Gastrocnemius medialis (tissue), 4 donors: ENCODE results near the gene LPCAT3. TPM values are rescaled to one million over a fixed set of nuclear protein-coding genes. Genes with fewer than 3 reads are reported as not detected.

Source experiments
- ATAC-seq, 2 donors: fragments of 150-250 bp; one replicate each; pipeline ENCODE4 v1.9.1; 2016
- DNase-seq, 2 donors: peaks; one replicate each; pipeline ENCODE4 v3.0.0-alpha.2; 2019
- H3K27ac ChIP-seq, 4 donors: fragments of 200-600 bp; sonication (generic); 1 replicate in 1 of 4; 2 replicates in 3 of 4; pipeline ENCODE4 v1.5.1; 2016 to 2018; ENCODE audit warnings: mild to moderate bottlenecking in 2 of 4, moderate library complexity in 1 of 4
- H3K27me3 ChIP-seq, 3 donors: fragments of 200-600 bp; sonication (generic) in 2 of 3; 1 replicate in 1 of 3; 2 replicates in 2 of 3; pipeline versions ENCODE4 v1.5.1 to v1.6.0; 2016 to 2019; ENCODE audit warnings: mild to moderate bottlenecking in 1 of 3, moderate library complexity in 1 of 3
- H3K36me3 ChIP-seq, 2 donors: fragments of 200-600 bp; sonication (generic) in 1 of 2; one replicate each; pipeline ENCODE4 v1.5.1; 2017 to 2018
- H3K4me1 ChIP-seq, 2 donors: fragments of 200-600 bp; sonication (generic) in 1 of 2; one replicate each; pipeline ENCODE4 v1.5.1; 2016 to 2017; ENCODE audit warnings: mild to moderate bottlenecking in 2 of 2
- H3K4me3 ChIP-seq, 4 donors: fragments of 200-600 bp; sonication (generic) in 3 of 4; 1 replicate in 1 of 4; 2 replicates in 3 of 4; pipeline ENCODE4 v1.5.1; 2016 to 2019; ENCODE audit warnings: mild to moderate bottlenecking in 2 of 4
- H3K9me3 ChIP-seq, 3 donors: fragments of 200-600 bp; sonication (generic) in 2 of 3; 1 replicate in 1 of 3; 2 replicates in 2 of 3; pipeline ENCODE4 v1.5.1; 2016 to 2019
- CTCF ChIP-seq, 5 experiments: fragments of 450-650 bp in 3 of 5; fragments of 200-600 bp in 2 of 5; sonication (generic) in 2 of 5; IDR thresholded peaks in 4 of 5; conservative IDR thresholded peaks in 1 of 5; 1 replicate in 4 of 5; 2 replicates in 1 of 5; pipeline ENCODE4 v1.5.1; 2016 to 2019; ENCODE audit warnings: antibody characterized with exemption in 5 of 5, mild to moderate bottlenecking in 3 of 5, moderate library complexity in 3 of 5
- POLR2A ChIP-seq, 2 donors: fragments of 450-650 bp; IDR thresholded peaks; one replicate each; pipeline ENCODE4 v1.6.1; 2017; ENCODE audit warnings: antibody characterized with exemption in 2 of 2, mild to moderate bottlenecking in 2 of 2, moderate library complexity in 2 of 2
- in situ Hi-C, 4 donors: fragments of 200-750 bp; cut with MboI; loops; one replicate each; pipeline versions ENCODE4 v1.15.0 to v1.8.0; 2017; ENCODE audit warnings: low sequenced_read_pairs in 4 of 4
- intact Hi-C: fragments of 100-400 bp; cut with DNase I; formaldehyde crosslinking; loops from one replicate; pipeline ENCODE4 v1.15.1; 2023; ENCODE audit warnings: low total_unique reads
- microRNA counts, 2 donors: library from miRNA; unstranded; fragments of <30 nt; microRNA quantifications; one replicate each; lab custom pipeline; 2016
- microRNA-seq, 2 donors: library from miRNA; unstranded; fragments of <30 nt; microRNA quantifications; one replicate each; pipeline ENCODE4, GENCODE V29; 2016; ENCODE audit warnings: borderline replicate concordance in 2 of 2
- total RNA-seq, 4 donors: library from RNA; depleted of rRNA; stranded (reverse); fragments of >200 nt; gene quantifications; one replicate each; pipeline versions ENCODE4 v1.1.0 to v1.2.3, GENCODE V29; 2016

Gene LPCAT3
- total RNA-seq, 4 donors from 2014 or later = 19.4 to 42.8 (median 36.7) TPM

GRCh38 chr12:6927379-6928021 is 90.8 kb downstream of the LPCAT3 start, which contains the start of gene ATN1:
ATN1 (plus strand) TSS chr12:6927959; CDS start chr12:6934002, 6,043 bp downstream.
- H3K9me3 ChIP-seq = no peaks in the 10 kb centered on the region
- DNase-seq (peak; percentile 60 to 74), ATAC-seq (peak; percentile 41 to 55)
- peak within 1 kb of the TSS; percentile 88 to 98 (median 95) for H3K27ac ChIP-seq
- H3K27me3 ChIP-seq = no peaks in the 10 kb centered on the region
- intact Hi-C loops (loop anchor here (1.0 kb wide), 1 partner anchor 11 kb away; no protein-coding TSS in a partner anchor), in situ Hi-C loops (loop anchor here in 2 of 4 donors (10.0 to 25.0 kb wide), 2 partner anchors 185 to 187 kb away; partner anchors contain the start of gene C1RL (in 1 of the 2))
- no peaks in the 10 kb centered on the region for H3K36me3 ChIP-seq
- H3K4me1 ChIP-seq = peaks cover 44 to 52% of the 10 kb centered on the region in 2 donors
- H3K4me3 ChIP-seq = peak within 1 kb of the TSS; percentile 70 to 92 (median 86)
- no peak for TF ChIP-seq CTCF (IDR thresholded peaks at IDR 0.05 in 4 of 5, conservative IDR thresholded peaks at IDR 0.05 in 1 of 5)
- TF ChIP-seq POLR2A (IDR thresholded peaks at IDR 0.05) = peak in 1 of 2 donors; percentile 14

MicroRNAs encoded within 50 kb of the gene (microRNA counts, 767-probe panel; counts per million panel counts)
- 356 to 448 counts per million in 2 donors for microRNA hsa-miR-141-3p (lab: Ali Mortazavi, UCI)
- microRNA hsa-miR-200c-3p (lab: Ali Mortazavi, UCI) = 356 to 448 counts per million in 2 donors

Small RNA genes lying within 50 kb of the gene (microRNA-seq; reads per million reads assigned to microRNA genes)
- gene MIR141 (0.85 to 1.2 reads per million in 2 donors), gene MIR200C (129 to 134 reads per million in 2 donors)

Other genes starting within 250 kb of the LPCAT3 start
- not detected for gene LAG3, start 246.0 kb downstream of the LPCAT3 start, total RNA-seq
- gene CD4, start 228.9 kb downstream of the LPCAT3 start, total RNA-seq = 10 to 100 TPM in 1 of 4 donors, 1 to 10 TPM in 3; 1.8 to 12.9 (median 3.8) TPM
- gene GPR162, start 196.7 kb downstream of the LPCAT3 start, total RNA-seq = under 1 TPM in 3 of 4 donors, not detected in 1; 0.16 to 0.31 (median 0.20) TPM
- gene P3H3, start 190.1 kb downstream of the LPCAT3 start, total RNA-seq = 1 to 10 TPM in 3 of 4 donors, under 1 TPM in 1; 0.66 to 4.7 (median 1.5) TPM
- not detected for gene GNB3, start 177.6 kb downstream of the LPCAT3 start, total RNA-seq
- gene CDCA3, start 167.2 kb downstream of the LPCAT3 start, total RNA-seq = 1 to 10 TPM in 1 of 4 donors, under 1 TPM in 3; 0.25 to 4.4 (median 0.65) TPM
- gene USP5, start 166.3 kb downstream of the LPCAT3 start, total RNA-seq = 100 to 1,000 TPM in 1 of 4 donors, 10 to 100 TPM in 3; 66.4 to 120 (median 74.1) TPM
- 100 to 1,000 TPM; 500 to 741 (median 604) TPM for gene TPI1, start 150.9 kb downstream of the LPCAT3 start, total RNA-seq
- gene SPSB2, start 145.2 kb downstream of the LPCAT3 start, total RNA-seq = 10 to 100 TPM in 1 of 4 donors, 1 to 10 TPM in 3; 4.6 to 10.0 (median 5.0) TPM
- 10 to 100 TPM in 2 of 4 donors, 1 to 10 TPM in 2; 6.5 to 14.0 (median 11.0) TPM for gene LRRC23, start 113.7 kb downstream of the LPCAT3 start, total RNA-seq
- 1 to 10 TPM in 3 of 4 donors, under 1 TPM in 1; 0.97 to 6.2 (median 1.8) TPM for gene ENO2, start 103.9 kb downstream of the LPCAT3 start, total RNA-seq
- gene ATN1, start 90.5 kb downstream of the LPCAT3 start, total RNA-seq = 10 to 100 TPM; 11.5 to 31.5 (median 26.5) TPM
- gene RNU7-1, start 74.7 kb downstream of the LPCAT3 start, total RNA-seq = not detected
- 100 to 1,000 TPM; 175 to 220 (median 183) TPM for gene C12orf57, start 74.5 kb downstream of the LPCAT3 start, total RNA-seq
- 1 to 10 TPM in 3 of 4 donors, under 1 TPM in 1; 0.87 to 7.6 (median 5.0) TPM for gene PTPN6, start 67.1 kb downstream of the LPCAT3 start, total RNA-seq
- 100 to 1,000 TPM; 226 to 304 (median 238) TPM for gene PHB2, start 47.8 kb downstream of the LPCAT3 start, total RNA-seq
- 10 to 100 TPM; 25.8 to 40.6 (median 32.1) TPM for gene EMG1, start 47.6 kb downstream of the LPCAT3 start, total RNA-seq
- gene C1S, start 42.2 kb upstream of the LPCAT3 start, total RNA-seq = 10 to 100 TPM; 58.1 to 90.8 (median 85.9) TPM
- gene C1R, start 74.0 kb upstream of the LPCAT3 start, total RNA-seq = 10 to 100 TPM; 47.5 to 97.8 (median 74.9) TPM
- 10 to 100 TPM; 15.0 to 18.7 (median 16.7) TPM for gene C1RL, start 90.7 kb upstream of the LPCAT3 start, total RNA-seq
- not detected for gene RBP5, start 110.4 kb upstream of the LPCAT3 start, total RNA-seq
- gene CLSTN3, start 111.9 kb upstream of the LPCAT3 start, total RNA-seq = 1 to 10 TPM; 1.2 to 3.5 (median 2.4) TPM
- 10 to 100 TPM; 66.8 to 96.9 (median 71.1) TPM for gene PEX5, start 171.2 kb upstream of the LPCAT3 start, total RNA-seq